GM12875 (cell line): ENCODE results near the gene USP30.

ENCODE experiments used
- H3K4me3 ChIP-seq: one replicate; pipeline ENCODE4 v1.5.1; 2011; ENCODE audit warnings: low read depth, low read length, control low read depth
- TF ChIP-seq, protein P1 (sequence below): IDR thresholded peaks from 2 replicates; pipeline ENCODE4 v1.5.1; 2011; ENCODE audit warnings: low read depth, mild to moderate bottlenecking, control low read depth, inconsistent platforms, low read length, moderate library complexity, borderline replicate concordance; ENCODE audit not compliant: insufficient read depth

Gene USP30

GRCh38 chr12:109109746-109110350 lies 57.5 kb downstream of the USP30 start:
- TF ChIP-seq, protein P1, sequence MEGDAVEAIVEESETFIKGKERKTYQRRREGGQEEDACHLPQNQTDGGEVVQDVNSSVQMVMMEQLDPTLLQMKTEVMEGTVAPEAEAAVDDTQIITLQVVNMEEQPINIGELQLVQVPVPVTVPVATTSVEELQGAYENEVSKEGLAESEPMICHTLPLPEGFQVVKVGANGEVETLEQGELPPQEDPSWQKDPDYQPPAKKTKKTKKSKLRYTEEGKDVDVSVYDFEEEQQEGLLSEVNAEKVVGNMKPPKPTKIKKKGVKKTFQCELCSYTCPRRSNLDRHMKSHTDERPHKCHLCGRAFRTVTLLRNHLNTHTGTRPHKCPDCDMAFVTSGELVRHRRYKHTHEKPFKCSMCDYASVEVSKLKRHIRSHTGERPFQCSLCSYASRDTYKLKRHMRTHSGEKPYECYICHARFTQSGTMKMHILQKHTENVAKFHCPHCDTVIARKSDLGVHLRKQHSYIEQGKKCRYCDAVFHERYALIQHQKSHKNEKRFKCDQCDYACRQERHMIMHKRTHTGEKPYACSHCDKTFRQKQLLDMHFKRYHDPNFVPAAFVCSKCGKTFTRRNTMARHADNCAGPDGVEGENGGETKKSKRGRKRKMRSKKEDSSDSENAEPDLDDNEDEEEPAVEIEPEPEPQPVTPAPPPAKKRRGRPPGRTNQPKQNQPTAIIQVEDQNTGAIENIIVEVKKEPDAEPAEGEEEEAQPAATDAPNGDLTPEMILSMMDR, result no peak
- no peak overlapping the region for H3K4me3 ChIP-seq

- TF ChIP-seq, protein P1, result no peak
- peak overlapping the region; percentile 46 for H3K4me3 ChIP-seq
Measured at GRCh38 chr12:109110988-109111495, 58.7 kb downstream of the USP30 start.

DNA sequence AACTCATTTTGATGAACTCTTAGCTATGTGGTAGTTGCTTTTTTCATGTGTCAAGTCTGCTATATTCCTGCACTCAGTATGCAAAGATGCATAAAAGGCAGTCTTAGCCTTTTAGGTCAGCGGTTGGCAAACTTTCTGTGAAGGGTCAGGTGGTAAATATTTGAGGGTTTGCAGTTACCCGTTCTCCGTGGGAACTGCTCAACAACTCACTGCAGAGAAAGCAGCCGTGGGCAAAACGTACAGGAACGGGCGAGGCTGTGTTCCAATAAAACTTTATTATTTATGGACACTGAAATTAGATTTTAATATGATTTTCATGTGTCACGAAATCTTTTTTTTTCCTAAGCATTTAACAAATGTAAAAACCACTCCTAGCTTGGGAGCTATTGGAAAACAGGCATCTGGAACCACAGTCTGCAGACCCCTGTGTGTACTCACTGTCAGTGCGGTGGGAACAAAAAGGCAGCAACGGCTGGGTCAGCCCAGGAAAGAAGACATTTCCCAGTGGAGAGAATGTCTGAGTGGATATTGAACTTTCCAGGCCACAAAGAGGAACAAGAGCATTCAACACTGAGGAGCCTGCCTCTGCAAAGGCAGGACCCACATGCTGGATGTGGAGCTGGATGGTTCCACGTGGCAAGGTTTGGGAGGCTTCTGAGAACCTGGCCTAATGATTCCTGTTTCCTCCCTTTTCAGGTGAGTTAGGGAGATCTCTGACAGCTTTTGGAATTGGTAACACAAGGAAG lies 60.5 kb downstream of the USP30 start:
- TF ChIP-seq, protein P1, result no peak
- H3K4me3 ChIP-seq, result no peak overlapping the region

DNA sequence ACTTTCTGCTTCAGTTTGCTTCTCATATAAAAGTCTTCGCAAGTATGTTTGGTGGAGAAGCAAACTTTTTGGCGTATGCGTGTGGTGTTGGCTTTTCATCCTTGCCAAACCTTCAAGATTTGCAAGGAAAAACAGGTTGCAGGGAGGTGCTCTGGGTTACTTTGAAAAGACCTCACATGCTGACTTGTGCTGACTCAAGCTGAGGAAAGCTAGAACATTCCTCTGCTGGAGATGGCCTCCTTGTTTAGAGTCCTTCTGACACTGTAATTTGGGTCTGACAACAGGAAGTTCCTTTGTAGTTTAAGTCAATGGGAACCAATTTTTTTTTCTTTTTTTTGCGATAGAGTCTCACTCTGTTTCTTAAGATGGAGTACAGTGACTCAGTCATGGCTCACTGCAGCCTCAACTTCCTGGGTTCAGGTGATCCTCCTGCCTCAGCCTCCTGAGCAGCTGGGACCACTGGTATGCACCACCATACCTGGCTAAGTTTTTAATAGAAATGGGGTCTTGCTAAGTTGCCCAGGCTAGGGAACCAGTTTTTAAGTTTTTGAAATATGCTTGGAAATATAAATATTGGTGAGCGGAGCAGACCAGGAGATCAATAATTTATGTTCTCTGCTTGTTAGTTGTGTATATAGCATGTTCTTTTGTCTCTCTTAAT lies 61.4 kb downstream of the USP30 start:
- TF ChIP-seq, protein P1, result no peak
- no peak overlapping the region for H3K4me3 ChIP-seq

DNA sequence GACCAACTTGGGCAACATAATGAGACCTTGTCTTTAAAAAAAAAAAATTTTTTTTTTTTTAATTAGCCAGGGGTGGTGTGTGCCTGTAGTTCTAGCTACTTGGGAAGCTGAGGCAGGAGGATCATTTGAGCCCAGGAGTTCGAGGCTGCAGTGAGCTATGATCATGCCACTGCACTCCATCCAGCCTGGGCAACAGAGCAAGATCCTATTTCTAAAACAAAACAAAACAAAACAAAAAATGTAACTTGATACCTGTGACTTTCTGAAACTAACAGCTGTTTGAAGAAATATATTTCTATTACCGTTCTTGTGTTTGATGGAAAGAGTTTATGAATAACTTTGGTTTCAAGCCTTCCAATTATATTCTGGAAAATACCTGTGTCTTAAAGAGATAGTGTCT lies 62.3 kb downstream of the USP30 start:
- TF ChIP-seq, protein P1, result no peak
- H3K4me3 ChIP-seq, result no peak overlapping the region

GRCh38 chr12:109115404-109115757 lies 63.0 kb downstream of the USP30 start:
- H3K4me3 ChIP-seq, result no peak overlapping the region
- TF ChIP-seq, protein P1, result no peak
